SK-N-SH treated with all-trans-retinoic acid at 6 μM for 48 hours (cell line): Measurements from ENCODE around the gene TTC8.
A peak's percentile ranks its signal among the peaks of the same experiment; 100 is the strongest.

ENCODE experiments used
- ATAC-seq: fragments of 200-7000 bp; cut with Tn5 transposase; 3 replicates; pipeline ENCODE4 v1.9.1; 2020; ENCODE audit warnings: mild to moderate bottlenecking, moderate library complexity
- ARNTL ChIP-seq: fragments of 450-650 bp; formaldehyde crosslinking; IDR thresholded peaks from 2 replicates; pipeline ENCODE4 v1.5.0; 2020; ENCODE audit warnings: low read depth, mild to moderate bottlenecking, moderate library complexity, borderline replicate concordance
- CREB5 ChIP-seq: fragments of 250-450 bp; sonication (Bioruptor Pico); IDR thresholded peaks from 2 replicates; pipeline ENCODE4 v1.5.1; 2020; ENCODE audit warnings: low read depth, mild to moderate bottlenecking, moderate library complexity
- CSDC2 ChIP-seq: fragments of 250-450 bp; sonication (Bioruptor Pico); IDR thresholded peaks from 2 replicates; pipeline ENCODE4 v1.5.0; 2020; ENCODE audit warnings: mild to moderate bottlenecking, moderate library complexity
- CSRNP3 ChIP-seq: fragments of 250-450 bp; sonication (Bioruptor Pico); IDR thresholded peaks from 2 replicates; pipeline ENCODE4 v1.5.1; 2021; ENCODE audit warnings: mild to moderate bottlenecking, moderate library complexity
- ESRRG ChIP-seq: fragments of 250-450 bp; sonication (Bioruptor Pico); IDR thresholded peaks from 2 replicates; pipeline ENCODE4 v1.6.1; 2021; ENCODE audit warnings: mild to moderate bottlenecking
- GLIS3 ChIP-seq: fragments of 250-450 bp; sonication (Bioruptor Pico); IDR thresholded peaks from 2 replicates; pipeline ENCODE4 v1.5.0; 2020; ENCODE audit warnings: mild to moderate bottlenecking, moderate library complexity
- ISL1 ChIP-seq: fragments of 250-450 bp; sonication (Bioruptor Pico); IDR thresholded peaks from 2 replicates; pipeline ENCODE4 v2.1.2; 2022; ENCODE audit warnings: mild to moderate bottlenecking, moderate library complexity
- OSR1 ChIP-seq: fragments of 250-450 bp; sonication (Bioruptor Pico); IDR thresholded peaks from 2 replicates; pipeline ENCODE4 v1.8.0; 2022; ENCODE audit warnings: moderate library complexity, mild to moderate bottlenecking, inconsistent platforms
- PATZ1 ChIP-seq: fragments of 250-450 bp; sonication (Bioruptor Pico); IDR thresholded peaks from 2 replicates; pipeline ENCODE4 v1.8.0; 2020; ENCODE audit warnings: mild to moderate bottlenecking, moderate library complexity, borderline replicate concordance
- PPARA ChIP-seq: fragments of 250-450 bp; sonication (Bioruptor Pico); IDR thresholded peaks from 2 replicates; pipeline ENCODE4 v1.5.0; 2020; ENCODE audit warnings: mild to moderate bottlenecking, borderline replicate concordance
- RARB ChIP-seq: fragments of 250-450 bp; sonication (Bioruptor Pico); IDR thresholded peaks from 2 replicates; pipeline ENCODE4 v1.8.0; 2021; ENCODE audit warnings: mild to moderate bottlenecking, moderate library complexity
- SNAI2 ChIP-seq: fragments of 250-450 bp; sonication (Bioruptor Pico); IDR thresholded peaks from 2 replicates; pipeline ENCODE4 v1.5.0; 2020; ENCODE audit warnings: mild to moderate bottlenecking, moderate library complexity
- TCF4 ChIP-seq: fragments of 250-450 bp; sonication (Bioruptor Pico); IDR thresholded peaks from 2 replicates; pipeline ENCODE4 v1.8.0; 2021; ENCODE audit warnings: mild to moderate bottlenecking, moderate library complexity, borderline replicate concordance
- TSHZ2 ChIP-seq: fragments of 250-450 bp; sonication (Bioruptor Pico); IDR thresholded peaks from 2 replicates; pipeline ENCODE4 v1.5.0; 2020; ENCODE audit warnings: mild to moderate bottlenecking, moderate library complexity
- ZFP3 ChIP-seq: fragments of 250-450 bp; sonication (Bioruptor Pico); IDR thresholded peaks from 2 replicates; pipeline ENCODE4 v1.5.0; 2020; ENCODE audit warnings: mild to moderate bottlenecking, moderate library complexity
- ZFP30 ChIP-seq: fragments of 450-650 bp; formaldehyde crosslinking; IDR thresholded peaks from 2 replicates; pipeline ENCODE4 v1.5.0; 2022; ENCODE audit warnings: mild to moderate bottlenecking, moderate library complexity
- ZNF565 ChIP-seq: fragments of 450-650 bp; formaldehyde crosslinking; conservative IDR thresholded peaks from 2 replicates; pipeline ENCODE4 v1.5.0; 2020; ENCODE audit warnings: low read depth, mild to moderate bottlenecking, moderate library complexity
- ZNF8 ChIP-seq: fragments of 450-650 bp; formaldehyde crosslinking; IDR thresholded peaks from 2 replicates; pipeline ENCODE4 v1.5.0; 2020; ENCODE audit warnings: mild to moderate bottlenecking, moderate library complexity

Gene TTC8

GRCh38 chr14:88904864-88905263 is 80.4 kb downstream of the TTC8 start:
- TF ChIP-seq CREB5 (CRISPR knock-in tag) (no peak), ARNTL (no peak), CSRNP3 (CRISPR knock-in tag) (no peak), ZFP3 (CRISPR knock-in tag) (no peak), ZNF8 (CRISPR knock-in tag) (no peak), RARB (CRISPR knock-in tag) (no peak), PPARA (no peak), GLIS3 (CRISPR knock-in tag) (no peak), SNAI2 (CRISPR knock-in tag) (no peak)
- TF ChIP-seq, all 23 proteins: peak for 0
- ATAC-seq = peak; percentile 38; the same call in 2 of the 3 replicates

- TF ChIP-seq CSRNP3 (CRISPR knock-in tag) (no peak), ZFP3 (CRISPR knock-in tag) (no peak), ZNF565 (no peak)
- ATAC-seq = no peak
Measured at GRCh38 chr14:88908216-88908615, 83.8 kb downstream of the TTC8 start.

- no peak for ATAC-seq
- no peak for TF ChIP-seq TSHZ2 (CRISPR knock-in tag)
- TF ChIP-seq GLIS3 (CRISPR knock-in tag) = no peak
- TF ChIP-seq ESRRG = no peak
- no peak for TF ChIP-seq ZNF8 (CRISPR knock-in tag)
- no peak for TF ChIP-seq OSR1 (CRISPR knock-in tag)
- no peak for TF ChIP-seq PATZ1 (CRISPR knock-in tag)
- no peak for TF ChIP-seq ZFP3 (CRISPR knock-in tag)
- TF ChIP-seq CREB5 (CRISPR knock-in tag) = no peak
- no peak for TF ChIP-seq PPARA
- TF ChIP-seq ARNTL = no peak
Measured at GRCh38 chr14:88910386-88910785, 85.9 kb downstream of the TTC8 start.

- ATAC-seq = no peak
- TF ChIP-seq ZNF565 (no peak), ARNTL (no peak), RARB (CRISPR knock-in tag) (no peak), OSR1 (CRISPR knock-in tag) (no peak), TCF4 (CRISPR knock-in tag) (no peak), CREB5 (CRISPR knock-in tag) (no peak), CSDC2 (CRISPR knock-in tag) (no peak), ZFP30 (CRISPR knock-in tag) (no peak), ZFP3 (CRISPR knock-in tag) (no peak), GLIS3 (CRISPR knock-in tag) (no peak), ESRRG (no peak), PATZ1 (CRISPR knock-in tag) (no peak), SNAI2 (CRISPR knock-in tag) (no peak), ZNF8 (CRISPR knock-in tag) (no peak), ISL1 (CRISPR knock-in tag) (no peak)
- TF ChIP-seq, all 23 proteins: peak for 0
Measured at GRCh38 chr14:88911809-88912208, 87.4 kb downstream of the TTC8 start.
